GM21381 (cell line): Measurements from ENCODE around the gene TBC1D16.
"Not testable (repeated sequence)": the region's sequence is repeated elsewhere in the genome, so short reads cannot be mapped to it uniquely, and the experiment has no call there.

Experiments used
- ATAC-seq: cut with Tn5 transposase; IDR thresholded peaks from one replicate; pipeline ENCODE4 v1.9.1; 2021; ENCODE audit warnings: mild to moderate bottlenecking, moderate library complexity; ENCODE audit not compliant: unreplicated experiment

The TBC1D16 gene

GRCh38 chr17:79897243-79898063 is 138.2 kb downstream of the TBC1D16 start:
- no peak for ATAC-seq

- not testable (repeated sequence) for ATAC-seq
Measured at GRCh38 chr17:79893457-79893856, 142.2 kb downstream of the TBC1D16 start.

GRCh38 chr17:79892457-79893241 is 143.0 kb downstream of the TBC1D16 start:
- ATAC-seq, result no peak

- ATAC-seq, result no peak
Measured at GRCh38 chr17:79891113-79891730, 144.4 kb downstream of the TBC1D16 start.

GRCh38 chr17:79890706-79891105 is 145.0 kb downstream of the TBC1D16 start:
- no peak for ATAC-seq

GRCh38 chr17:79888811-79889634 is 146.6 kb downstream of the TBC1D16 start:
- no peak for ATAC-seq

- ATAC-seq, result no peak
Measured at GRCh38 chr17:79888009-79888540, 147.6 kb downstream of the TBC1D16 start.

GRCh38 chr17:79887451-79887991 is 148.2 kb downstream of the TBC1D16 start:
- no peak for ATAC-seq

- ATAC-seq, result no peak
Measured at GRCh38 chr17:79883202-79883601, 152.5 kb downstream of the TBC1D16 start.
